H54 (cell line): Measurements from ENCODE around the gene AMH.
"Not testable (repeated sequence)": the region's sequence is repeated elsewhere in the genome, so short reads cannot be mapped to it uniquely, and the experiment has no call there.

Experiments used
- DNase-seq: peaks from one replicate; pipeline ENCODE4 v3.0.0; 2011; ENCODE audit warnings: low spot score, mixed read lengths; ENCODE audit not compliant: insufficient read length
- FAIRE-seq: peaks from 3 replicates; lab custom pipeline; 2011; peaks lifted over from hg19 to GRCh38; lab: Jason Lieb, UNC
- POLR2A ChIP-seq: IDR thresholded peaks from 2 replicates; pipeline ENCODE4 v1.6.1; 2011; ENCODE audit warnings: low read depth, mild to moderate bottlenecking, low read length

The AMH gene

GRCh38 chr19:2249010-2249866, at the start of gene AMH:
Gene AMH, plus strand, starts transcription at chr19:2249323. Its CDS starts 10 bp downstream, at chr19:2249333.
- no peak for TF ChIP-seq POLR2A
- FAIRE-seq (no peak), DNase-seq (no peak)

- DNase-seq, result no peak
- FAIRE-seq, result no peak
- no peak for TF ChIP-seq POLR2A
Measured at GRCh38 chr19:2199861-2200623, 49.1 kb upstream of the AMH start.

- FAIRE-seq, DNase-seq: not testable (repeated sequence)
Measured at GRCh38 chr19:2200624-2201294, 48.4 kb upstream of the AMH start.

- DNase-seq (peak; percentile 60), FAIRE-seq (no peak)
- no peak for TF ChIP-seq POLR2A
Measured at GRCh38 chr19:2201473-2202148, 47.5 kb upstream of the AMH start.

GRCh38 chr19:2202366-2202765, 46.8 kb upstream of the AMH start:
- DNase-seq (no peak), FAIRE-seq (no peak)
- TF ChIP-seq POLR2A, result no peak

GRCh38 chr19:2207008-2207407, 42.1 kb upstream of the AMH start:
- FAIRE-seq (no peak), DNase-seq (no peak)
- no peak for TF ChIP-seq POLR2A

GRCh38 chr19:2207991-2208860, 40.9 kb upstream of the AMH start:
- no peak for FAIRE-seq
- TF ChIP-seq POLR2A, result no peak
- no peak for DNase-seq

GRCh38 chr19:2208975-2209374, 40.1 kb upstream of the AMH start:
- DNase-seq, result no peak
- FAIRE-seq, result no peak
- TF ChIP-seq POLR2A, result no peak

GRCh38 chr19:2209408-2209807, 39.7 kb upstream of the AMH start:
- DNase-seq (no peak), FAIRE-seq (no peak)
- TF ChIP-seq POLR2A, result no peak

- TF ChIP-seq POLR2A, result no peak
- no peak for FAIRE-seq
Measured at GRCh38 chr19:2210206-2210605, 38.9 kb upstream of the AMH start.

GRCh38 chr19:2210987-2211740, 38.0 kb upstream of the AMH start:
- DNase-seq (no peak), FAIRE-seq (no peak)
- no peak for TF ChIP-seq POLR2A

More at GRCh38 chr19:2210206-2210605, 38.9 kb upstream of the AMH start:
- no peak for DNase-seq
